Measurements from ENCODE around the gene PSAPL1. TPM values are rescaled to one million over a fixed set of nuclear protein-coding genes. Genes with fewer than 3 reads are reported as not detected.

Gene PSAPL1
- total and polyA plus RNA-seq, 9 of the 15 experiments (the other 6 are each of a cell fraction or from before 2014, with no cell fraction given), result not detected

GRCh38 chr4:7451434-7451789 is 16.7 kb upstream of the PSAPL1 start:
- no peak overlapping the region for H3K4me2 ChIP-seq (ENCODE audit: insufficient read depth, low read length)
- H3K79me2 ChIP-seq (ENCODE audit: control insufficient read depth, insufficient read depth, low read length), result no peaks in the 10 kb centered on the region
- no peaks in the 10 kb centered on the region; a peak in 1 of 5 replicates for H3K27me3 ChIP-seq (ENCODE audit: control insufficient read depth in 2 of 2, insufficient read depth in 2 of 2, low read length in 2 of 2)
- FAIRE-seq (no peak), DNase-seq (ENCODE audit: extremely low read depth in 1 of 4, low spot score in 3 of 4) (no peak), ATAC-seq (no peak)
- WGBS (ENCODE audit: insufficient coverage, low coverage, missing lambda C conversion rate), result 0% methylated on average over 2 of the region's 2 CpGs
- intact Hi-C loops (cut with micrococcal nuclease) (no loop called here), in situ Hi-C loops (cut with MboI) (no loop called here)
- H3K36me3 ChIP-seq (ENCODE audit: control insufficient read depth, insufficient read depth, low read length), result no peaks in the 10 kb centered on the region
- no peaks in the 10 kb centered on the region for H3K4me1 ChIP-seq (replicated peaks in 1 of 2; ENCODE audit: control insufficient read depth in 2 of 2, insufficient read depth in 2 of 2, low read length in 2 of 2)
- TF ChIP-seq, protein P1, sequence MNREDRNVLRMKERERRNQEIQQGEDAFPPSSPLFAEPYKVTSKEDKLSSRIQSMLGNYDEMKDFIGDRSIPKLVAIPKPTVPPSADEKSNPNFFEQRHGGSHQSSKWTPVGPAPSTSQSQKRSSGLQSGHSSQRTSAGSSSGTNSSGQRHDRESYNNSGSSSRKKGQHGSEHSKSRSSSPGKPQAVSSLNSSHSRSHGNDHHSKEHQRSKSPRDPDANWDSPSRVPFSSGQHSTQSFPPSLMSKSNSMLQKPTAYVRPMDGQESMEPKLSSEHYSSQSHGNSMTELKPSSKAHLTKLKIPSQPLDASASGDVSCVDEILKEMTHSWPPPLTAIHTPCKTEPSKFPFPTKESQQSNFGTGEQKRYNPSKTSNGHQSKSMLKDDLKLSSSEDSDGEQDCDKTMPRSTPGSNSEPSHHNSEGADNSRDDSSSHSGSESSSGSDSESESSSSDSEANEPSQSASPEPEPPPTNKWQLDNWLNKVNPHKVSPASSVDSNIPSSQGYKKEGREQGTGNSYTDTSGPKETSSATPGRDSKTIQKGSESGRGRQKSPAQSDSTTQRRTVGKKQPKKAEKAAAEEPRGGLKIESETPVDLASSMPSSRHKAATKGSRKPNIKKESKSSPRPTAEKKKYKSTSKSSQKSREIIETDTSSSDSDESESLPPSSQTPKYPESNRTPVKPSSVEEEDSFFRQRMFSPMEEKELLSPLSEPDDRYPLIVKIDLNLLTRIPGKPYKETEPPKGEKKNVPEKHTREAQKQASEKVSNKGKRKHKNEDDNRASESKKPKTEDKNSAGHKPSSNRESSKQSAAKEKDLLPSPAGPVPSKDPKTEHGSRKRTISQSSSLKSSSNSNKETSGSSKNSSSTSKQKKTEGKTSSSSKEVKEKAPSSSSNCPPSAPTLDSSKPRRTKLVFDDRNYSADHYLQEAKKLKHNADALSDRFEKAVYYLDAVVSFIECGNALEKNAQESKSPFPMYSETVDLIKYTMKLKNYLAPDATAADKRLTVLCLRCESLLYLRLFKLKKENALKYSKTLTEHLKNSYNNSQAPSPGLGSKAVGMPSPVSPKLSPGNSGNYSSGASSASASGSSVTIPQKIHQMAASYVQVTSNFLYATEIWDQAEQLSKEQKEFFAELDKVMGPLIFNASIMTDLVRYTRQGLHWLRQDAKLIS (CRISPR knock-in tag; IDR thresholded peaks at IDR 0.05), result no peak
- TF ChIP-seq SP2 (IDR thresholded peaks at IDR 0.05; ENCODE audit: extremely low read depth, low read depth, low read length, poor library complexity, severe bottlenecking) (no peak), TCF7 (IDR thresholded peaks at IDR 0.05; ENCODE audit: borderline replicate concordance) (no peak), ELF2 (CRISPR knock-in tag; IDR thresholded peaks at IDR 0.05) (no peak), ATF3 (IDR thresholded peaks at IDR 0.05) (no peak), ATF3 (CRISPR knock-in tag; conservative IDR thresholded peaks at IDR 0.05) (no peak), ZNF79 (CRISPR knock-in tag; IDR thresholded peaks at IDR 0.05; ENCODE audit: low read depth) (no peak), RFX1 (IDR thresholded peaks at IDR 0.05) (no peak), ZNF655 (CRISPR knock-in tag; IDR thresholded peaks at IDR 0.05) (no peak)
- H3K9ac ChIP-seq (ENCODE audit: insufficient read depth in 1 of 2, low read depth in 2 of 2, low read length in 2 of 2), result no peak overlapping the region
- H3K4me3 ChIP-seq, result no peak overlapping the region
- ChIA-PET CTCF (ENCODE audit: low intra/inter-chr PET ratio) (no interaction called here), POLR2A (no interaction called here)
- no peaks in the 10 kb centered on the region for H3K9me3 ChIP-seq (replicated peaks; ENCODE audit: control insufficient read depth, insufficient read depth, low read depth, low read length)
- H2AFZ ChIP-seq (ENCODE audit: low read depth, low read length), result no peak overlapping the region
- no peak overlapping the region for H3K27ac ChIP-seq (ENCODE audit: extremely low read depth, low read depth, low read length)
- H4K20me1 ChIP-seq (replicated peaks; ENCODE audit: control insufficient read depth, insufficient read depth, low read length), result no peaks in the 10 kb centered on the region
- H3K9me1 ChIP-seq (ENCODE audit: control insufficient read depth, insufficient read depth, low read length), result no peaks in the 10 kb centered on the region
- no TSS peak for BruUV-seq (replicated peaks)
